ENCODE data around the gene TRABD2B.

The TRABD2B gene

DNA sequence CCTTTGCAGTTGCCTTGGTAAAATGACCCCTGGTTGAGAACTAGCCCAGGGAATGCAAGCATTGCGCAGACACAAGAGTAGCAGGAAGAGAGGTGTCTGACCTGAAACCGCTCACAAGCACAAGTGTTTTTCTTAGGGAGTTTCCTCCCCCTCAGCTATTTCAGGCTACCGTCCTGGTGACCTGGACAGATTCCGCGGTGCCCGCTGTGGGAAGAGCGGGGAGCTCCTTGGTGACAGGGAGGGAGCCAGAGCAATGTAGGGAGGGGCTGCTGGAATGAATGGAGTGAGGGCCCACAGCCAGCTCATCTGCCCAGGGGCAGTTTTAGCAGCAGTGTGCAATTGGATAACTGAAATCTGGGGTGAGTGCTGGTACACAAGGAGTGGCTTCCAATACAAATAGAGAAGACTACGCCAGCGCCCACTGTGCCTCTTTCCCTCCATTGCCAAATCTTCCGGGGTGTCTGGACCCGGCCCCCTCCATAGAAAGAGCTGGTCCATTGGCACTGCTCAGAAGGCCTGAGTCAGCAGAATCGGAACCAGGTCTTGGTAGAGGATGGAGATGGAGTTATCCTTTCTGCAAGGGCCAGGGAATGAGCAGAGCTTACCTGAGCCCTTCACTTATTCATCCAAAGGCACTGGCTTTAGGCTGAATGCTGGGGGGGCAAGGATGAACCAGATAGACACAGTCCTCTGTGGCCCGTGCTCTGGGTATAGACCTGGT is 82.8 kb downstream of the TRABD2B start:
- TF ChIP-seq FOXP2 (optimal IDR thresholded peaks at IDR 0.05; ENCODE audit: borderline replicate concordance, extremely low read depth, extremely low read length, insufficient read depth) (no peak), SIN3A (IDR thresholded peaks at IDR 0.05; ENCODE audit: borderline replicate concordance, insufficient read depth, low read length) (no peak), TAF1 (IDR thresholded peaks at IDR 0.05; ENCODE audit: borderline replicate concordance, insufficient read depth, low read length) (no peak), POLR2AphosphoS5 (IDR thresholded peaks at IDR 0.05; ENCODE audit: low read depth, low read length) (no peak)
- TF ChIP-seq, protein P1, sequence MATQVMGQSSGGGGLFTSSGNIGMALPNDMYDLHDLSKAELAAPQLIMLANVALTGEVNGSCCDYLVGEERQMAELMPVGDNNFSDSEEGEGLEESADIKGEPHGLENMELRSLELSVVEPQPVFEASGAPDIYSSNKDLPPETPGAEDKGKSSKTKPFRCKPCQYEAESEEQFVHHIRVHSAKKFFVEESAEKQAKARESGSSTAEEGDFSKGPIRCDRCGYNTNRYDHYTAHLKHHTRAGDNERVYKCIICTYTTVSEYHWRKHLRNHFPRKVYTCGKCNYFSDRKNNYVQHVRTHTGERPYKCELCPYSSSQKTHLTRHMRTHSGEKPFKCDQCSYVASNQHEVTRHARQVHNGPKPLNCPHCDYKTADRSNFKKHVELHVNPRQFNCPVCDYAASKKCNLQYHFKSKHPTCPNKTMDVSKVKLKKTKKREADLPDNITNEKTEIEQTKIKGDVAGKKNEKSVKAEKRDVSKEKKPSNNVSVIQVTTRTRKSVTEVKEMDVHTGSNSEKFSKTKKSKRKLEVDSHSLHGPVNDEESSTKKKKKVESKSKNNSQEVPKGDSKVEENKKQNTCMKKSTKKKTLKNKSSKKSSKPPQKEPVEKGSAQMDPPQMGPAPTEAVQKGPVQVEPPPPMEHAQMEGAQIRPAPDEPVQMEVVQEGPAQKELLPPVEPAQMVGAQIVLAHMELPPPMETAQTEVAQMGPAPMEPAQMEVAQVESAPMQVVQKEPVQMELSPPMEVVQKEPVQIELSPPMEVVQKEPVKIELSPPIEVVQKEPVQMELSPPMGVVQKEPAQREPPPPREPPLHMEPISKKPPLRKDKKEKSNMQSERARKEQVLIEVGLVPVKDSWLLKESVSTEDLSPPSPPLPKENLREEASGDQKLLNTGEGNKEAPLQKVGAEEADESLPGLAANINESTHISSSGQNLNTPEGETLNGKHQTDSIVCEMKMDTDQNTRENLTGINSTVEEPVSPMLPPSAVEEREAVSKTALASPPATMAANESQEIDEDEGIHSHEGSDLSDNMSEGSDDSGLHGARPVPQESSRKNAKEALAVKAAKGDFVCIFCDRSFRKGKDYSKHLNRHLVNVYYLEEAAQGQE (IDR thresholded peaks at IDR 0.05; ENCODE audit: insufficient read depth in 1 of 2, low read depth in 2 of 2, low read length in 2 of 2), result no peak

DNA sequence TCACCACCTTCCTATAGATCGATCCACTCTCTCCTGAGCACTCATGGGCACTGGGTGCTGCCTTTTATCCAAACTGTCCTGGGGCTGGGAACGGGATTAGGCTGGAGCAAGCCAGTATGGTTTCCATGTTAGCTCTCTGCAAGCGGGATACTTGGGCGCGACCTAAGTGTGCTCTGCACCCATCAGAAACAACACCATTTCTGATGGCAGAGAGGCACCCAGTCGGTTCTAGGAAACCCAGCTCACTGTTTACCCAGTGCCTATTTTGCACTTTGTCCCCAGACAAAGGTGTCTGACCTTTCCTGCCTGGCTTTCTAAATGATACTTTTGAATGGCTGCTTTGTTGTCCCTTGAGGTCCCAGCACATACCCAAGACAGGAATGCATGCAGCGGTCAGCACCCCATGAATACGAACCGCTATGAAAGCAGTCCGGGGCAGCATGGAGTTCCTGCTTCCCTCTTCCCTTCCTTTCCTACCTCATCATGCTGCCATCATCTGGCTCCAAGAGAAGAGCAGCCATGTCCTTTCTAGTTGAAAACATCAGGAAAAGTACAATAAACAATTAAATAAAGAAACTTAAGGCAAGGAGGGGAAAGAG is 83.9 kb downstream of the TRABD2B start:
- TF ChIP-seq SIN3A (IDR thresholded peaks at IDR 0.05; ENCODE audit: borderline replicate concordance, insufficient read depth, low read length), result no peak

DNA sequence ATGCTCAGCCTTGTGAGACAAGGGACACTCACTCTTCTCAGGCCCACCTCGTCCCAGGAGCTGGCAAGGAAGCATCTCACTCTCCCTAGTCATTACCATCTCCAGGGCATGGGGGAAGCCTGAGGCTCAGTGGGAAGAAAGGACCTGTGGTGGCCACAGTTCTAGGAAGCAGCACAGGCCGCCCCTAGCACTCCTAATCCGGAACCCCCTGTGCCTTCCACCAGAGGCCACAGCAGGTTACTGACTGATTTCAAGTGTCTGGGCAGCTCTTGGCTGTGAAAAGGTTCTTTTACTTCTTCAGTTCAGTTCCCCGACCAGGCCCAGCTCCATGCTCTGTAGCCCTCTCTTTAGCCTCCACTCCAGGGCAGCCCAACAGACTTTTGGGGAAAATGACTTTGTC is 84.4 kb downstream of the TRABD2B start:
- TF ChIP-seq POLR2AphosphoS5 (IDR thresholded peaks at IDR 0.05; ENCODE audit: low read depth, low read length) (no peak), SIN3A (IDR thresholded peaks at IDR 0.05; ENCODE audit: borderline replicate concordance, insufficient read depth, low read length) (no peak), FOXP2 (optimal IDR thresholded peaks at IDR 0.05; ENCODE audit: borderline replicate concordance, extremely low read depth, extremely low read length, insufficient read depth) (no peak), TAF1 (IDR thresholded peaks at IDR 0.05; ENCODE audit: borderline replicate concordance, insufficient read depth, low read length) (no peak)
- TF ChIP-seq, protein P1 (IDR thresholded peaks at IDR 0.05; ENCODE audit: insufficient read depth in 1 of 2, low read depth in 2 of 2, low read length in 2 of 2), result no peak

DNA sequence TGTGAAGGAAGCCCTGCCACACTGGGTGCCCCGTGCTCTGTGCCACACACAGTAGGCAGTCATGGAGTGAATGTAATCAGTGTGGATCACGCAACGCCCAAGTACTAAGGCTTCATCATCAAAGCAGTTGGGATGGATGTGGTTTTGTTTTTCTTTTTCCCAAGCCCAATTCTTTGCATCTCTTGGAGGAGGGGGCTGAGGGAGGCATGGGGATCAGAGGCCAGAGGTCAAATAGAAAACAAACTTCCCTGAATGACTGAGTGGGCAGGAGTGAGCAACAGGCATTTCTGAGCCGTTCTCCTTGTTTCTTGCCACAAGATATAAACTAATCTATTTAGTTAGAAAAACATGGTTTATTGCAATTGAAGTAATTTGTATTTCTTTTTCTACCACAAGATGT is 85.3 kb downstream of the TRABD2B start:
- no peak for TF ChIP-seq TAF1 (IDR thresholded peaks at IDR 0.05; ENCODE audit: borderline replicate concordance, insufficient read depth, low read length)
- TF ChIP-seq POLR2AphosphoS5 (IDR thresholded peaks at IDR 0.05; ENCODE audit: low read depth, low read length), result no peak
- no peak for TF ChIP-seq SIN3A (IDR thresholded peaks at IDR 0.05; ENCODE audit: borderline replicate concordance, insufficient read depth, low read length)
- TF ChIP-seq, protein P1 (IDR thresholded peaks at IDR 0.05; ENCODE audit: insufficient read depth in 1 of 2, low read depth in 2 of 2, low read length in 2 of 2), result no peak
- TF ChIP-seq FOXP2 (optimal IDR thresholded peaks at IDR 0.05; ENCODE audit: borderline replicate concordance, extremely low read depth, extremely low read length, insufficient read depth), result no peak

DNA sequence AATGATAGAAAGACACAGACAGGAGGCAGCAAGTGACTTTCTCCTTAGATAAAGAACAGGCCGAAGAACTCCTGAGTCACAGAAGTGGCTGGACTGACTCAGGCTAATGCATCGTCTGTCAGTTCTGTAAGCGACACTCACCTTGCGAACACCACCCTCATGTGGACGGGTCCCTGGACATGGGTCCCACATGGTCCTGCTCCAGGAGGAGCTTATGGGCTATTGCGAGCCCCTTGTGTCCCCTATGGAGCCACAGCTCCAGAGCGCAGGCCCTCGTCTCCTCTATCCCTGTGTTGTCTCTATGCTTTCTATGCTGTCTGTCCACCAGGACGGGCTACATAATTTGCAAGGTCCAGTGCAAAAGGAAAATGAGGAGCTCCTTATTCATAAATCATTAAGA is 85.8 kb downstream of the TRABD2B start:
- TF ChIP-seq SIN3A (IDR thresholded peaks at IDR 0.05; ENCODE audit: borderline replicate concordance, insufficient read depth, low read length) (no peak), FOXP2 (optimal IDR thresholded peaks at IDR 0.05; ENCODE audit: borderline replicate concordance, extremely low read depth, extremely low read length, insufficient read depth) (no peak), POLR2AphosphoS5 (IDR thresholded peaks at IDR 0.05; ENCODE audit: low read depth, low read length) (no peak), TAF1 (IDR thresholded peaks at IDR 0.05; ENCODE audit: borderline replicate concordance, insufficient read depth, low read length) (no peak)
- TF ChIP-seq, protein P1 (IDR thresholded peaks at IDR 0.05; ENCODE audit: insufficient read depth in 1 of 2, low read depth in 2 of 2, low read length in 2 of 2), result no peak

Measured in PFSK-1 (cell line).